ENCODE data around the gene WASHC2C.
"Not testable (repeated sequence)": the region's sequence is repeated elsewhere in the genome, so short reads cannot be mapped to it uniquely, and the experiment has no call there.

GRCh38 chr10:45726703-45727420, at the start of gene WASHC2C:
- not testable (repeated sequence) for TF ChIP-seq ZFP3 (tag by site-specific recombination; IDR thresholded peaks at IDR 0.05; ENCODE audit: low read depth); ZNF211 (tag by site-specific recombination; IDR thresholded peaks at IDR 0.05; ENCODE audit: low read depth); ZBTB8A (tag by site-specific recombination; IDR thresholded peaks at IDR 0.05)
- TF ChIP-seq, protein P1, sequence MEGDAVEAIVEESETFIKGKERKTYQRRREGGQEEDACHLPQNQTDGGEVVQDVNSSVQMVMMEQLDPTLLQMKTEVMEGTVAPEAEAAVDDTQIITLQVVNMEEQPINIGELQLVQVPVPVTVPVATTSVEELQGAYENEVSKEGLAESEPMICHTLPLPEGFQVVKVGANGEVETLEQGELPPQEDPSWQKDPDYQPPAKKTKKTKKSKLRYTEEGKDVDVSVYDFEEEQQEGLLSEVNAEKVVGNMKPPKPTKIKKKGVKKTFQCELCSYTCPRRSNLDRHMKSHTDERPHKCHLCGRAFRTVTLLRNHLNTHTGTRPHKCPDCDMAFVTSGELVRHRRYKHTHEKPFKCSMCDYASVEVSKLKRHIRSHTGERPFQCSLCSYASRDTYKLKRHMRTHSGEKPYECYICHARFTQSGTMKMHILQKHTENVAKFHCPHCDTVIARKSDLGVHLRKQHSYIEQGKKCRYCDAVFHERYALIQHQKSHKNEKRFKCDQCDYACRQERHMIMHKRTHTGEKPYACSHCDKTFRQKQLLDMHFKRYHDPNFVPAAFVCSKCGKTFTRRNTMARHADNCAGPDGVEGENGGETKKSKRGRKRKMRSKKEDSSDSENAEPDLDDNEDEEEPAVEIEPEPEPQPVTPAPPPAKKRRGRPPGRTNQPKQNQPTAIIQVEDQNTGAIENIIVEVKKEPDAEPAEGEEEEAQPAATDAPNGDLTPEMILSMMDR (tag by site-specific recombination; IDR thresholded peaks at IDR 0.05): not testable (repeated sequence)

All from HEK293 (cell line).